Ishikawa (cell line): ENCODE results near the gene ZNF615.

ENCODE experiments used
- CEBPB ChIP-seq: IDR thresholded peaks from 2 replicates; pipeline ENCODE4 v1.6.1; 2012
- CREB1 ChIP-seq: IDR thresholded peaks from 2 replicates; pipeline ENCODE4 v1.6.1; 2012; ENCODE audit warnings: low read depth
- EGR1 ChIP-seq: IDR thresholded peaks from 2 replicates; pipeline ENCODE4 v1.6.1; 2012
- EP300 ChIP-seq: IDR thresholded peaks from 2 replicates; pipeline ENCODE4 v1.6.1; 2012; ENCODE audit warnings: borderline replicate concordance
- FOXM1 ChIP-seq: IDR thresholded peaks from 2 replicates; pipeline ENCODE4 v1.6.1; 2012; ENCODE audit warnings: low read depth, borderline replicate concordance
- NFIC ChIP-seq: IDR thresholded peaks from 2 replicates; pipeline ENCODE4 v1.6.1; 2012
- RAD21 ChIP-seq: IDR thresholded peaks from 2 replicates; pipeline ENCODE4 v1.6.1; 2012; ENCODE audit warnings: low read depth
- TAF1 ChIP-seq: IDR thresholded peaks from 2 replicates; pipeline ENCODE4 v1.6.1; 2012; ENCODE audit warnings: low read depth, mild to moderate bottlenecking
- TCF12 ChIP-seq: IDR thresholded peaks from 2 replicates; pipeline ENCODE4 v1.6.1; 2012; ENCODE audit warnings: low read depth
- TEAD4 ChIP-seq: IDR thresholded peaks from 2 replicates; pipeline ENCODE4 v1.6.1; 2012
- YY1 ChIP-seq: IDR thresholded peaks from 2 replicates; pipeline ENCODE4 v1.6.1; 2012; ENCODE audit warnings: low read depth
- ZBTB7A ChIP-seq: IDR thresholded peaks from 2 replicates; pipeline ENCODE4 v1.6.1; 2012; ENCODE audit warnings: low read depth
- TF ChIP-seq, protein P1 (sequence below): IDR thresholded peaks from 2 replicates; pipeline ENCODE4 v1.6.1; 2012
- TF ChIP-seq, protein P2 (sequence below): IDR thresholded peaks from 2 replicates; pipeline ENCODE4 v1.6.1; 2012; ENCODE audit warnings: low read depth, mild to moderate bottlenecking
- TF ChIP-seq, protein P3 (sequence below): IDR thresholded peaks from 2 replicates; pipeline ENCODE4 v1.6.1; 2012

Gene ZNF615

DNA sequence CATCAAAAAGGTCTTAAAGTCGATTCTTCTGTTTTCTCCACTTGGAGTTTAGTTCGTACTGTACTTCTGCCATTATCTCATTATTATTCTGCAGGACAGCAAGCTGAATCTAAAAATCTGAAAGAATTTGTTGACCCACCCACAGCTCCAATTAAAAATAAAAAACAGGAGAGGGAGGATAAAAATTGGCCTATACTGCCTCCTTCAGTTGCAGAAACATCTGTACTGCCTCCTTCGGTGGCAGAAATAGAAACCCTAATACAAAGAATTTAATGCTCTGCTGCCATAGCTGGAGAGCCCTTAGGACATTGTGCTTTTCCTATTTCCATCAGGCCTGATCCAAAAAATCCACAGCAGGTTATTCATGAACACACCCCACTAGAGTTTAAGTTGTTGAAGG, 31.2 kb downstream of the ZNF615 start:
- TF ChIP-seq NFIC = no peak
- TF ChIP-seq EGR1 = no peak
- no peak for TF ChIP-seq TEAD4
- TF ChIP-seq, protein P1, sequence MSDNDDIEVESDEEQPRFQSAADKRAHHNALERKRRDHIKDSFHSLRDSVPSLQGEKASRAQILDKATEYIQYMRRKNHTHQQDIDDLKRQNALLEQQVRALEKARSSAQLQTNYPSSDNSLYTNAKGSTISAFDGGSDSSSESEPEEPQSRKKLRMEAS = no peak
- no peak for TF ChIP-seq CREB1
- TF ChIP-seq, protein P2, sequence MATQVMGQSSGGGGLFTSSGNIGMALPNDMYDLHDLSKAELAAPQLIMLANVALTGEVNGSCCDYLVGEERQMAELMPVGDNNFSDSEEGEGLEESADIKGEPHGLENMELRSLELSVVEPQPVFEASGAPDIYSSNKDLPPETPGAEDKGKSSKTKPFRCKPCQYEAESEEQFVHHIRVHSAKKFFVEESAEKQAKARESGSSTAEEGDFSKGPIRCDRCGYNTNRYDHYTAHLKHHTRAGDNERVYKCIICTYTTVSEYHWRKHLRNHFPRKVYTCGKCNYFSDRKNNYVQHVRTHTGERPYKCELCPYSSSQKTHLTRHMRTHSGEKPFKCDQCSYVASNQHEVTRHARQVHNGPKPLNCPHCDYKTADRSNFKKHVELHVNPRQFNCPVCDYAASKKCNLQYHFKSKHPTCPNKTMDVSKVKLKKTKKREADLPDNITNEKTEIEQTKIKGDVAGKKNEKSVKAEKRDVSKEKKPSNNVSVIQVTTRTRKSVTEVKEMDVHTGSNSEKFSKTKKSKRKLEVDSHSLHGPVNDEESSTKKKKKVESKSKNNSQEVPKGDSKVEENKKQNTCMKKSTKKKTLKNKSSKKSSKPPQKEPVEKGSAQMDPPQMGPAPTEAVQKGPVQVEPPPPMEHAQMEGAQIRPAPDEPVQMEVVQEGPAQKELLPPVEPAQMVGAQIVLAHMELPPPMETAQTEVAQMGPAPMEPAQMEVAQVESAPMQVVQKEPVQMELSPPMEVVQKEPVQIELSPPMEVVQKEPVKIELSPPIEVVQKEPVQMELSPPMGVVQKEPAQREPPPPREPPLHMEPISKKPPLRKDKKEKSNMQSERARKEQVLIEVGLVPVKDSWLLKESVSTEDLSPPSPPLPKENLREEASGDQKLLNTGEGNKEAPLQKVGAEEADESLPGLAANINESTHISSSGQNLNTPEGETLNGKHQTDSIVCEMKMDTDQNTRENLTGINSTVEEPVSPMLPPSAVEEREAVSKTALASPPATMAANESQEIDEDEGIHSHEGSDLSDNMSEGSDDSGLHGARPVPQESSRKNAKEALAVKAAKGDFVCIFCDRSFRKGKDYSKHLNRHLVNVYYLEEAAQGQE = no peak
- TF ChIP-seq TCF12 = no peak
- TF ChIP-seq ZBTB7A = no peak
- TF ChIP-seq FOXM1 = no peak
- TF ChIP-seq TAF1 = no peak

DNA sequence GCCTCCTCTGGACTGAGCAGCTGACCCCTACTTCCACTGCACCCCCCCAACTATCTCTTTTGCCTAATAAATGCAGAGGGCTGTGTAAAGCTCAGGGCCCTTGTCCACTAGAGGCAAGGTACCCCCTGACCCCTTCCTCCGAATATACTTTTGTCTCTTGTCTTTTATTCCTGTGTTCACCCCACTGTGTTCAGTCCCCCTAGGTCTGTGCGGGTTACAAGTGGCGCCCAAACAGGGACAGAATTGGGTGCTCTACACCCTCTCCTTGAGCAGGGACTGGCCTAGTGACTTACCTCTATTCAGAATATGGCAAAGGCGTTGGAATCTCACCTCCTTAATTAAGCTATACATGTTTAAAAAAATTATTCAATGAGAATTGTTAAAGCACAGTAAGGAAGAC, 36.4 kb downstream of the ZNF615 start:
- no peak for TF ChIP-seq TEAD4
- no peak for TF ChIP-seq NFIC
- TF ChIP-seq RAD21 = no peak
- no peak for TF ChIP-seq YY1
- TF ChIP-seq EP300 = no peak
- TF ChIP-seq, protein P3, sequence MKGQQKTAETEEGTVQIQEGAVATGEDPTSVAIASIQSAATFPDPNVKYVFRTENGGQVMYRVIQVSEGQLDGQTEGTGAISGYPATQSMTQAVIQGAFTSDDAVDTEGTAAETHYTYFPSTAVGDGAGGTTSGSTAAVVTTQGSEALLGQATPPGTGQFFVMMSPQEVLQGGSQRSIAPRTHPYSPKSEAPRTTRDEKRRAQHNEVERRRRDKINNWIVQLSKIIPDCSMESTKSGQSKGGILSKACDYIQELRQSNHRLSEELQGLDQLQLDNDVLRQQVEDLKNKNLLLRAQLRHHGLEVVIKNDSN = no peak
- no peak for TF ChIP-seq FOXM1
- TF ChIP-seq CREB1 = no peak
- no peak for TF ChIP-seq TCF12
- TF ChIP-seq EGR1 = no peak
- no peak for TF ChIP-seq ZBTB7A
- no peak for TF ChIP-seq CEBPB
- TF ChIP-seq, protein P1 = no peak
- TF ChIP-seq, protein P2 = no peak

DNA sequence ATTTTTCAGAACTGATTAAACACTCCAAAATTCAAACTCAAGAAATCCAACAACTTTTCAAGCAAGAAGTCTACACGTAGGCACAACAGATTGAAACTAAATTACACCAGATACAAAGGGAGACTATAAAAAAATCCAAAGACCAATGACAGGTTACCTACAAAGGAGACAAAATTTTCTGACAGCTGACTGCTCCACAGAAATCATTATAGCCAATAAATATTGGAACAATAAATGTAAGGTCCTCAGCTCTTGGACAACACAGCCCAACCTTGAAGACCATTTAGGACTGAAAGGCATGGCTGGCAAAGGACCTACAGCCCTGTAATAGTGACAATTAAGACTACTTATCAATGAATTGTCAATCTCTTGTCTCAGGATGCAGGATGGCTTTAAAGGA, 37.3 kb downstream of the ZNF615 start:
- TF ChIP-seq, protein P3 = no peak
- TF ChIP-seq YY1 = no peak
- no peak for TF ChIP-seq EGR1
- TF ChIP-seq, protein P2 = no peak
- no peak for TF ChIP-seq TAF1
- TF ChIP-seq TEAD4 = no peak
- no peak for TF ChIP-seq FOXM1
- no peak for TF ChIP-seq TCF12
- no peak for TF ChIP-seq ZBTB7A
- TF ChIP-seq, protein P1 = no peak
- TF ChIP-seq RAD21 = no peak
- TF ChIP-seq NFIC = no peak
- TF ChIP-seq CEBPB = no peak
- TF ChIP-seq EP300 = no peak

DNA sequence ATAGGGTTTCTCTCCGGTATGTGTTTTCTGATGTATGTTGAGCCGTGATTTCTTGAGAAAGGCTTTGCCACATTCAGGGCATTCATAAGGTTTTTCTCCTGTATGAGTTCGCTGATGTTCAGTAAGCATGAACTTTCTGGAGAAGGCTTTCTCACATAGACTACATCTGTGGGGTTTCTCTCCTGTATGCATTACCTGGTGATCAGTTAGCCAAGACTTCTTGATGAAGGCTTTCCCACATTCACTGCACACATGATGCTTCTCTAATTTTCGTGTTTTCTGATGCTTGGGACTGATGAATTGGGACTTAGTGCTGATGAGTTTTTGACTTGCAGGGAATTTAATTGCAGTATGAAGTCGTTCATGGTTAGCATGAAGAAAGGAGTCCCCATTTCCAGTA, 42.4 kb downstream of the ZNF615 start:
- TF ChIP-seq CEBPB (no peak), RAD21 (no peak), TAF1 (no peak), EGR1 (no peak), EP300 (no peak), FOXM1 (no peak)
- TF ChIP-seq, protein P3 = no peak
- TF ChIP-seq, protein P2 = no peak
- TF ChIP-seq, protein P1 = no peak
